CD4-positive, alpha-beta T cell treated with Interferon alpha-2 for 1 hour (primary cell): ENCODE results near the gene SAMHD1.
"Not testable (repeated sequence)": the region's sequence is repeated elsewhere in the genome, so short reads cannot be mapped to it uniquely, and the experiment has no call there.

Experiments
- DNase-seq, 2 donors: peaks; one replicate each; pipeline ENCODE4 v3.0.0-alpha.2; 2020 to 2022

The SAMHD1 gene

GRCh38 chr20:36951979-36952738, 651 bp upstream of the SAMHD1 start:
- DNase-seq, result no peak

- DNase-seq, result peak; percentile 81 to 88
Observed at GRCh38 chr20:36950414-36951197, 902 bp downstream of the SAMHD1 start.

- peak in 1 of 2 donors; percentile 41 for DNase-seq
Observed at GRCh38 chr20:36941401-36941835, 10.1 kb downstream of the SAMHD1 start.

GRCh38 chr20:36937402-36937770, 14.1 kb downstream of the SAMHD1 start:
- DNase-seq, result no peak

GRCh38 chr20:36936761-36937401, 14.6 kb downstream of the SAMHD1 start:
- not testable (repeated sequence) for DNase-seq

GRCh38 chr20:36936341-36936740, 15.2 kb downstream of the SAMHD1 start:
- no peak for DNase-seq

- not testable (repeated sequence) for DNase-seq
Observed at GRCh38 chr20:36933571-36933970, 17.9 kb downstream of the SAMHD1 start.

GRCh38 chr20:36932476-36933426, 18.8 kb downstream of the SAMHD1 start:
- no peak for DNase-seq

GRCh38 chr20:36932067-36932466, 19.4 kb downstream of the SAMHD1 start:
- not testable (repeated sequence) for DNase-seq

GRCh38 chr20:36929691-36930090, 21.8 kb downstream of the SAMHD1 start:
- no peak for DNase-seq

GRCh38 chr20:36929290-36929689, 22.2 kb downstream of the SAMHD1 start:
- no peak for DNase-seq

- DNase-seq, result no peak
Observed at GRCh38 chr20:36927704-36928103, 23.8 kb downstream of the SAMHD1 start.

- DNase-seq, result no peak
Observed at GRCh38 chr20:36926653-36927200, 24.8 kb downstream of the SAMHD1 start.

- DNase-seq, result no peak
Observed at GRCh38 chr20:36925234-36925633, 26.3 kb downstream of the SAMHD1 start.

- DNase-seq, result no peak
Observed at GRCh38 chr20:36924167-36925045, 27.1 kb downstream of the SAMHD1 start.

GRCh38 chr20:36920334-36920730, 31.2 kb downstream of the SAMHD1 start:
- no peak for DNase-seq

GRCh38 chr20:36919715-36920333, 31.7 kb downstream of the SAMHD1 start:
- DNase-seq, result peak; percentile 30 to 75

- no peak for DNase-seq
Observed at GRCh38 chr20:36917943-36918342, 33.6 kb downstream of the SAMHD1 start.

- no peak for DNase-seq
Observed at GRCh38 chr20:36917240-36917639, 34.3 kb downstream of the SAMHD1 start.

GRCh38 chr20:36916199-36916598, 35.3 kb downstream of the SAMHD1 start:
- no peak for DNase-seq

GRCh38 chr20:36908603-36909002, 42.9 kb downstream of the SAMHD1 start:
- DNase-seq, result no peak
